ENCODE results near the gene SLC44A3. TPM values are rescaled to one million over a fixed set of nuclear protein-coding genes. Genes with fewer than 3 reads are reported as not detected.

Gene SLC44A3
- total RNA-seq, 1 experiment from 2014 or later, result 16.9 TPM

- H3K27me3 ChIP-seq (replicated peaks; ENCODE audit: control insufficient read depth, insufficient read depth, low read length), result no peaks in the 10 kb centered on the region
- H3K36me3 ChIP-seq (ENCODE audit: control insufficient read depth, insufficient read depth, low read length), result no peaks in the 10 kb centered on the region
- no peak for DNase-seq
- H3K4me1 Mint-ChIP-seq (ENCODE audit: low read depth, unreplicated experiment), result peaks cover 10% of the 10 kb centered on the region
- H3K4me3 Mint-ChIP-seq (ENCODE audit: unreplicated experiment), result no peak overlapping the region
- H3K36me3 Mint-ChIP-seq (ENCODE audit: insufficient read depth, unreplicated experiment), result no peaks in the 10 kb centered on the region
- no peaks in the 10 kb centered on the region for H3K27me3 Mint-ChIP-seq (ENCODE audit: insufficient read depth, unreplicated experiment)
- H3K9me3 ChIP-seq, result no peaks in the 10 kb centered on the region
- BruUV-seq (replicated peaks), result no TSS peak
- TF ChIP-seq CTCF (IDR thresholded peaks at IDR 0.05; ENCODE audit: insufficient read depth in 1 of 2, low read depth in 1 of 2, low read length in 1 of 2, severe bottlenecking in 1 of 2, unreplicated experiment in 1 of 2), result no peak
- ChIA-PET POLR2A (no interaction called here), CTCF (no interaction called here)
- H3K4me1 ChIP-seq, result 0 out of 2 replicates have a peak, but pooled peaks cover 4% of the 10 kb centered on the region
- no peak overlapping the region for H3K27ac Mint-ChIP-seq (ENCODE audit: unreplicated experiment)
- H3K9me3 Mint-ChIP-seq (ENCODE audit: unreplicated experiment), result no peaks in the 10 kb centered on the region
- intact Hi-C loops (cut with micrococcal nuclease; ENCODE audit: unreplicated experiment), result no loop called here
- H3K4me3 ChIP-seq (ENCODE audit: low read depth, low read length), result no peak overlapping the region
Observed at GRCh38 chr1:94790246-94790645, 29.9 kb upstream of the SLC44A3 start.

GRCh38 chr1:94790670-94791069 lies 29.5 kb upstream of the SLC44A3 start:
- BruUV-seq (replicated peaks), result no TSS peak
- Mint-ChIP-seq H3K9me3 (ENCODE audit: unreplicated experiment) (no peaks in the 10 kb centered on the region), H3K27me3 (ENCODE audit: insufficient read depth, unreplicated experiment) (no peaks in the 10 kb centered on the region), H3K4me3 (ENCODE audit: unreplicated experiment) (no peak overlapping the region), H3K36me3 (ENCODE audit: insufficient read depth, unreplicated experiment) (no peaks in the 10 kb centered on the region), H3K27ac (ENCODE audit: unreplicated experiment) (no peak overlapping the region), H3K4me1 (ENCODE audit: low read depth, unreplicated experiment) (peaks cover 10% of the 10 kb centered on the region)
- TF ChIP-seq CTCF (IDR thresholded peaks at IDR 0.05; ENCODE audit: insufficient read depth in 1 of 2, low read depth in 1 of 2, low read length in 1 of 2, severe bottlenecking in 1 of 2, unreplicated experiment in 1 of 2), result no peak
- no peaks in the 10 kb centered on the region for H3K27me3 ChIP-seq (replicated peaks; ENCODE audit: control insufficient read depth, insufficient read depth, low read length)
- intact Hi-C loops (cut with micrococcal nuclease; ENCODE audit: unreplicated experiment), result no loop called here
- DNase-seq, result no peak
- H3K9me3 ChIP-seq, result no peaks in the 10 kb centered on the region
- CTCF ChIA-PET, result no interaction called here
- 0 out of 2 replicates have a peak, but pooled peaks cover 4% of the 10 kb centered on the region for H3K4me1 ChIP-seq
- no peak overlapping the region for H3K4me3 ChIP-seq (ENCODE audit: low read depth, low read length)
- no peaks in the 10 kb centered on the region for H3K36me3 ChIP-seq (ENCODE audit: control insufficient read depth, insufficient read depth, low read length)
- POLR2A ChIA-PET, result no interaction called here

GRCh38 chr1:94792473-94793295 lies 27.5 kb upstream of the SLC44A3 start:
- ChIA-PET POLR2A (no interaction called here), CTCF (no interaction called here)
- Histone ChIP-seq H3K36me3 (ENCODE audit: control insufficient read depth, insufficient read depth, low read length) (no peaks in the 10 kb centered on the region), H3K27me3 (replicated peaks; ENCODE audit: control insufficient read depth, insufficient read depth, low read length) (no peaks in the 10 kb centered on the region), H3K9me3 (no peaks in the 10 kb centered on the region), H3K4me1 (peaks cover 11% of the 10 kb centered on the region; the same call in 1 of the 2 replicates), H3K4me3 (ENCODE audit: low read depth, low read length) (no peak overlapping the region)
- Mint-ChIP-seq H3K9me3 (ENCODE audit: unreplicated experiment) (no peaks in the 10 kb centered on the region), H3K4me1 (ENCODE audit: low read depth, unreplicated experiment) (peaks cover 15% of the 10 kb centered on the region), H3K27me3 (ENCODE audit: insufficient read depth, unreplicated experiment) (no peaks in the 10 kb centered on the region), H3K36me3 (ENCODE audit: insufficient read depth, unreplicated experiment) (no peaks in the 10 kb centered on the region), H3K27ac (ENCODE audit: unreplicated experiment) (no peak overlapping the region), H3K4me3 (ENCODE audit: unreplicated experiment) (no peak overlapping the region)
- BruUV-seq (replicated peaks), result no TSS peak
- intact Hi-C loops (cut with micrococcal nuclease; ENCODE audit: unreplicated experiment), result no loop called here
- no peak for TF ChIP-seq CTCF (IDR thresholded peaks at IDR 0.05; ENCODE audit: insufficient read depth in 1 of 2, low read depth in 1 of 2, low read length in 1 of 2, severe bottlenecking in 1 of 2, unreplicated experiment in 1 of 2)
- no peak for DNase-seq
